Neural progenitor cell (in vitro differentiated cells): ENCODE measurements around the gene KCNK3.

Experiments
- EZH2 ChIP-seq: fragments of 200-600 bp; sonication (generic); IDR thresholded peaks from 2 replicates; pipeline ENCODE4 v1.6.1; 2017; ENCODE audit warnings: antibody characterized with exemption, mild to moderate bottlenecking, moderate library complexity
- EZH2phosphoT487 ChIP-seq: fragments of 200-600 bp; sonication (generic); IDR thresholded peaks from 2 replicates; pipeline ENCODE4 v1.6.1; 2017; ENCODE audit warnings: antibody characterized with exemption
- TF ChIP-seq, protein P1 (sequence below): fragments of 200-600 bp; sonication (generic); IDR thresholded peaks from 2 replicates; pipeline ENCODE4 v1.5.1; 2017; ENCODE audit warnings: antibody characterized with exemption, mild to moderate bottlenecking

DNA sequence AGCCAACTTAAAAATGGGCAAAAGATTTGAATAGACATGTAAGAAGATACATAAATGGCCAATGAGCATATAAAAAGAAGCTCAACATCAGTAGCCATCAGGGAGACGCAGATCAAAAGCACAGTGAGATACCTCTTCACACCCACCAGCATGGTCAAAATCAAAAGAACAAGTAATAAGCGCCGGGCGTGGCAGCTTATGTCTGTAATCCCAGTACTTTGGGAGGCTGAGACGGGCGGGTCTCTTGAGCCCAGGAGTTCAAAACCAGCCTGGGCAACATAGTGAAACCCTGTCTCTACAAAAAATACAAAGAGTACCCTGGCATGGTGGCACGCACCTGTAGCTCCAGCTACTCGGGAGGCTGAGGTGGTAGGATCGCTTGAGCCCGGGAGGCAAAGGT is 46.8 kb upstream of the KCNK3 start:
- TF ChIP-seq, protein P1, sequence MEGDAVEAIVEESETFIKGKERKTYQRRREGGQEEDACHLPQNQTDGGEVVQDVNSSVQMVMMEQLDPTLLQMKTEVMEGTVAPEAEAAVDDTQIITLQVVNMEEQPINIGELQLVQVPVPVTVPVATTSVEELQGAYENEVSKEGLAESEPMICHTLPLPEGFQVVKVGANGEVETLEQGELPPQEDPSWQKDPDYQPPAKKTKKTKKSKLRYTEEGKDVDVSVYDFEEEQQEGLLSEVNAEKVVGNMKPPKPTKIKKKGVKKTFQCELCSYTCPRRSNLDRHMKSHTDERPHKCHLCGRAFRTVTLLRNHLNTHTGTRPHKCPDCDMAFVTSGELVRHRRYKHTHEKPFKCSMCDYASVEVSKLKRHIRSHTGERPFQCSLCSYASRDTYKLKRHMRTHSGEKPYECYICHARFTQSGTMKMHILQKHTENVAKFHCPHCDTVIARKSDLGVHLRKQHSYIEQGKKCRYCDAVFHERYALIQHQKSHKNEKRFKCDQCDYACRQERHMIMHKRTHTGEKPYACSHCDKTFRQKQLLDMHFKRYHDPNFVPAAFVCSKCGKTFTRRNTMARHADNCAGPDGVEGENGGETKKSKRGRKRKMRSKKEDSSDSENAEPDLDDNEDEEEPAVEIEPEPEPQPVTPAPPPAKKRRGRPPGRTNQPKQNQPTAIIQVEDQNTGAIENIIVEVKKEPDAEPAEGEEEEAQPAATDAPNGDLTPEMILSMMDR = no peak
- TF ChIP-seq EZH2phosphoT487 = no peak
- TF ChIP-seq EZH2 = no peak
